B cell (primary cell): Measurements from ENCODE around the gene ANKS6. TPM values are rescaled to one million over a fixed set of nuclear protein-coding genes. Genes with fewer than 3 reads are reported as not detected.

Source experiments
- ATAC-seq: fragments of 200-7000 bp; cut with Tn5 transposase; one replicate; pipeline ENCODE4 v1.10.0; 2021; ENCODE audit warnings: low read depth, mild to moderate bottlenecking, moderate number of reproducible peaks, moderate library complexity
- CTCF ChIA-PET: fragments of 350-600 bp; sonication (Branson Sonifier 250); formaldehyde crosslinking; loops from one replicate; lab custom pipeline; 2021; ENCODE audit warnings: antibody characterized with exemption, inconsistent platforms; lab: Charles Lee
- POLR2A ChIA-PET: fragments of 350-600 bp; sonication (Branson Sonifier 250); formaldehyde crosslinking; loops from one replicate; lab custom pipeline; 2021; ENCODE audit warnings: antibody characterized with exemption; lab: Charles Lee
- DNase-seq: peaks from one replicate; pipeline ENCODE4 v3.0.0; 2013
- H2AFZ ChIP-seq: 2 replicates; pipeline ENCODE4 v1.6.1; 2012; ENCODE audit warnings: mild to moderate bottlenecking, low read depth, low read length; ENCODE audit not compliant: insufficient read depth, poor library complexity, severe bottlenecking
- H3K27ac ChIP-seq, 2 donors: 1 replicate in 1 of 2; 2 replicates in 1 of 2; pipeline ENCODE4 v1.5.1; 2012 to 2013; ENCODE audit warnings: low read length in 2 of 2, mild to moderate bottlenecking in 2 of 2, moderate library complexity in 1 of 2
- H3K27me3 ChIP-seq, 4 experiments: fragments of 200-600 bp in 1 of 4; sonication (generic) in 1 of 4; replicated peaks in 1 of 4; 1 replicate in 2 of 4; 2 replicates in 2 of 4; pipeline versions ENCODE4 v1.6.1 to v1.7.0; 2013 to 2016; ENCODE audit warnings: low read length in 3 of 4, mild to moderate bottlenecking in 2 of 4, mixed read lengths in 1 of 4, moderate library complexity in 1 of 4; ENCODE audit not compliant: insufficient read depth in 4 of 4, control insufficient read depth in 3 of 4; ENCODE audit errors: control extremely low read depth in 1 of 4
- H3K36me3 ChIP-seq, 2 experiments: replicated peaks in 1 of 2; 1 replicate in 1 of 2; 2 replicates in 1 of 2; pipeline versions ENCODE4 v1.6.1 to v1.7.1; 2013; ENCODE audit warnings: low read length in 1 of 2; ENCODE audit not compliant: insufficient read depth in 2 of 2, control insufficient read depth in 1 of 2; ENCODE audit errors: control extremely low read depth in 1 of 2, extremely low read depth in 1 of 2
- H3K4me1 ChIP-seq, 2 donors: fragments of 200-600 bp in 1 of 2; sonication (generic) in 1 of 2; 1 replicate in 1 of 2; 2 replicates in 1 of 2; pipeline versions ENCODE4 v1.5.1 to v1.6.1; 2013 to 2017; ENCODE audit warnings: low read length in 2 of 2; ENCODE audit not compliant: control insufficient read depth in 2 of 2, insufficient read depth in 2 of 2
- H3K4me2 ChIP-seq: replicated peaks from 2 replicates; pipeline ENCODE3; 2012; ENCODE audit warnings: mild to moderate bottlenecking, low read depth, low read length; ENCODE audit not compliant: poor library complexity, severe bottlenecking
- H3K4me3 ChIP-seq, 5 experiments: fragments of 200-600 bp in 1 of 5; sonication (generic) in 1 of 5; 1 replicate in 3 of 5; 2 replicates in 2 of 5; pipeline versions ENCODE4 v1.5.1 to v1.7.0; 2011 to 2016; ENCODE audit warnings: low read length in 4 of 5, mild to moderate bottlenecking in 4 of 5, low read depth in 2 of 5, control low read depth in 1 of 5, moderate library complexity in 1 of 5; ENCODE audit not compliant: insufficient read depth in 1 of 5; ENCODE audit errors: control extremely low read depth in 1 of 5, extremely low read depth in 1 of 5
- H3K79me2 ChIP-seq: fragments of 200-600 bp; sonication (generic); one replicate; pipeline ENCODE4 v1.6.0; 2016; ENCODE audit warnings: low read length; ENCODE audit not compliant: control insufficient read depth, insufficient read depth
- H3K9ac ChIP-seq: fragments of 200-600 bp; sonication (generic); 2 replicates; pipeline ENCODE4 v1.6.1; 2017; ENCODE audit warnings: mild to moderate bottlenecking, low read length, moderate library complexity
- H3K9me3 ChIP-seq, 3 donors: one replicate each; pipeline versions ENCODE4 v1.6.1 to v1.7.1; 2013; ENCODE audit warnings: low read length in 2 of 3; ENCODE audit not compliant: control insufficient read depth in 2 of 3, insufficient read depth in 1 of 3; ENCODE audit errors: control extremely low read depth in 1 of 3
- H4K20me1 ChIP-seq: 2 replicates; pipeline ENCODE4 v1.6.0; 2012; ENCODE audit warnings: mild to moderate bottlenecking, low read length; ENCODE audit not compliant: insufficient read depth, control insufficient read depth, poor library complexity, severe bottlenecking
- H3K27ac Mint-ChIP-seq: one replicate; pipeline ENCODE4 v1.8.0; 2021; ENCODE audit warnings: mixed read lengths
- H3K27me3 Mint-ChIP-seq: one replicate; pipeline ENCODE4 v1.8.0; 2021; ENCODE audit warnings: mixed read lengths
- H3K4me1 Mint-ChIP-seq: one replicate; pipeline ENCODE4 v1.8.0; 2021; ENCODE audit warnings: mixed read lengths
- H3K4me3 Mint-ChIP-seq: one replicate; pipeline ENCODE4 v1.8.0; 2021; ENCODE audit warnings: mixed read lengths
- H3K9me3 Mint-ChIP-seq: one replicate; pipeline ENCODE4 v1.8.0; 2022; ENCODE audit warnings: mixed read lengths; ENCODE audit not compliant: insufficient read depth
- EZH2 ChIP-seq: IDR thresholded peaks from 2 replicates; pipeline ENCODE4 v1.6.1; 2012; ENCODE audit warnings: borderline replicate concordance, low read depth, mild to moderate bottlenecking, moderate library complexity, low read length; ENCODE audit not compliant: insufficient read depth, poor library complexity, severe bottlenecking
- WGBS: methylation state at CpG from one replicate; pipeline ENCODE4 v1.1.5; 2013; ENCODE audit warnings: missing lambda C conversion rate; ENCODE audit not compliant: insufficient coverage; 5-methylcytosine and 5-hydroxymethylcytosine counted together
- intact Hi-C: fragments of 100-400 bp; cut with micrococcal nuclease; formaldehyde crosslinking; loops from one replicate; pipeline ENCODE4 v1.10.0; 2022
- polyA plus RNA-seq: library from polyadenylated mRNA; depleted of rRNA; stranded (reverse); fragments of >200 nt; gene quantifications from 2 replicates; pipeline ENCODE4 v1.2.3, GENCODE V29; 2012
- total RNA-seq, 2 donors: library from RNA; stranded (reverse); fragments of 120-200 nt in 1 of 2; gene quantifications; 1 replicate in 1 of 2; 2 replicates in 1 of 2; pipeline versions ENCODE4 v1.2.3 to v1.2.4, GENCODE V29; 2013 to 2022
- TF ChIP-seq, protein P1 (sequence below): fragments of 200-600 bp; IDR thresholded peaks from one replicate; pipeline ENCODE4 v1.8.0; 2022; ENCODE audit warnings: antibody characterized with exemption, mild to moderate bottlenecking

The ANKS6 gene
- total and polyA plus RNA-seq, 2 donors (not counting 1 experiment from before 2014, with no cell fraction given) = 11.4 to 16.1 TPM

DNA sequence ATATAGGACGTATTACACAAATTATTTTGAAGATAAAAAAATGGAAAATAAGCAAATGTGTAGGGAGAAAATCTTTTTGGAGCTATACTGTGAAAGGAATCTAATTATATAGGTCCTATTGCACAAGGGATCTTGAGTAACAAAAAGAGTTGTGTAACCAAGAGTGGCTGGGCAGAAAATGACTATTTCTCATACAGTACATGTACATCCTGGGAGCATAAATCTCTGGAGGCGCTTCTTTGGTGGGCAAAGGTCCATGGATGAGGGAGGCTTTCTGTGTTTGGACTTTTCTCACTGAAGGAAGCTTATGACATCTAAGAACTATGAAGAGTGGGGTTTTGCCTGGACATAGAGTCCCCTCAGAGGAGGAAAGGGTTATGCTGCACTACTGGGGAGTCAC lies 29.8 kb downstream of the ANKS6 start:
- no peak overlapping the region for H2AFZ ChIP-seq

DNA sequence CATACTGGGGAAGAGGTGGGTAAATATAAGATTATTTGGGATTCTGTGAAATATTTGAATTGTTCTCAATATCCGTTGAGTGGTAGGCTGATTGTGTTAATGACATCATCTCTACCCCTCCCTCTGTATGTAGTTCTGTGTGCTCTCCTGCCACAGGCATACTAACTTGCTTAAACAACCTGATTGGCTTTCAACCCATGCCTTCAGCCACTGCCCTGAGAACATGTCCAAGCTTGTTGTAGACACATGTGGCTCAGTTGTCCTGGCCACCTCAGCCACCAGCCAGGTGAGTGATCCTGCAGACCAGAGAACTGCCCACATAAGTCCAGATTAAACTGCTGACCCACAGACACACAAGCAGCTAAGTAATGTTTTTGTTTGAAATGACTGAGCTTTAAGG lies 31.1 kb downstream of the ANKS6 start:
- Histone ChIP-seq H3K27me3 (no peaks in the 10 kb centered on the region), H3K9me3 (no peaks in the 10 kb centered on the region), H3K9ac (no peak overlapping the region), H3K79me2 (no peaks in the 10 kb centered on the region), H2AFZ (no peak overlapping the region), H3K4me3 (no peak overlapping the region), H3K4me1 (no peaks in the 10 kb centered on the region), H3K27ac (no peak overlapping the region), H3K36me3 (peaks cover 0 to 15% of the 10 kb centered on the region in 2 experiments), H4K20me1 (no peaks in the 10 kb centered on the region), H3K4me2 (no peak overlapping the region)
- ChIA-PET CTCF (interaction anchor here (3.1 kb wide), 1 partner anchor 10 kb away, joined by 12 read pairs; no protein-coding TSS in a partner anchor), POLR2A (no interaction called here)
- WGBS = no CpG with 5 or more reads among the region's 1 CpG
- intact Hi-C loops = no loop called here
- Mint-ChIP-seq H3K27me3 (no peaks in the 10 kb centered on the region), H3K9me3 (no peaks in the 10 kb centered on the region), H3K4me3 (no peak overlapping the region), H3K27ac (no peak overlapping the region), H3K4me1 (no peaks in the 10 kb centered on the region)
- ATAC-seq = no peak
- no peak for TF ChIP-seq EZH2
- TF ChIP-seq, protein P1, sequence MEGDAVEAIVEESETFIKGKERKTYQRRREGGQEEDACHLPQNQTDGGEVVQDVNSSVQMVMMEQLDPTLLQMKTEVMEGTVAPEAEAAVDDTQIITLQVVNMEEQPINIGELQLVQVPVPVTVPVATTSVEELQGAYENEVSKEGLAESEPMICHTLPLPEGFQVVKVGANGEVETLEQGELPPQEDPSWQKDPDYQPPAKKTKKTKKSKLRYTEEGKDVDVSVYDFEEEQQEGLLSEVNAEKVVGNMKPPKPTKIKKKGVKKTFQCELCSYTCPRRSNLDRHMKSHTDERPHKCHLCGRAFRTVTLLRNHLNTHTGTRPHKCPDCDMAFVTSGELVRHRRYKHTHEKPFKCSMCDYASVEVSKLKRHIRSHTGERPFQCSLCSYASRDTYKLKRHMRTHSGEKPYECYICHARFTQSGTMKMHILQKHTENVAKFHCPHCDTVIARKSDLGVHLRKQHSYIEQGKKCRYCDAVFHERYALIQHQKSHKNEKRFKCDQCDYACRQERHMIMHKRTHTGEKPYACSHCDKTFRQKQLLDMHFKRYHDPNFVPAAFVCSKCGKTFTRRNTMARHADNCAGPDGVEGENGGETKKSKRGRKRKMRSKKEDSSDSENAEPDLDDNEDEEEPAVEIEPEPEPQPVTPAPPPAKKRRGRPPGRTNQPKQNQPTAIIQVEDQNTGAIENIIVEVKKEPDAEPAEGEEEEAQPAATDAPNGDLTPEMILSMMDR = no peak
- no peak for DNase-seq

More for the DNA sequence above, 29.8 kb downstream of the ANKS6 start:
- ChIA-PET POLR2A (no interaction called here), CTCF (interaction anchor here (3.1 kb wide), 1 partner anchor 9 kb away, joined by 12 read pairs; no protein-coding TSS in a partner anchor)
- H3K4me3 Mint-ChIP-seq = no peak overlapping the region
- Histone ChIP-seq H3K9ac (no peak overlapping the region), H3K9me3 (no peaks in the 10 kb centered on the region), H3K27me3 (no peaks in the 10 kb centered on the region), H4K20me1 (no peaks in the 10 kb centered on the region), H3K4me1 (no peaks in the 10 kb centered on the region), H3K4me3 (no peak overlapping the region), H3K79me2 (no peaks in the 10 kb centered on the region), H3K27ac (no peak overlapping the region), H3K4me2 (no peak overlapping the region), H3K36me3 (peaks cover 0 to 21% of the 10 kb centered on the region in 2 experiments)
- H3K9me3 Mint-ChIP-seq = no peaks in the 10 kb centered on the region
- no peak for DNase-seq
- no peak overlapping the region for H3K27ac Mint-ChIP-seq
- intact Hi-C loops = no loop called here
- 100% methylated on average over 1 of the region's 2 CpGs for WGBS
- no peaks in the 10 kb centered on the region for H3K27me3 Mint-ChIP-seq
- no peak for TF ChIP-seq EZH2
- TF ChIP-seq, protein P1 = no peak
- no peak for ATAC-seq
- H3K4me1 Mint-ChIP-seq = no peaks in the 10 kb centered on the region
